Non-pigmented ciliary epithelial cell (primary cell): Measurements from ENCODE around the gene NLGN2.

ENCODE experiments used
- DNase-seq: peaks from one replicate; pipeline ENCODE4 v3.0.0-alpha.2; 2010; ENCODE audit warnings: low read depth

NLGN2 gene

GRCh38 chr17:7437950-7438614, 30.4 kb downstream of the NLGN2 start:
- no peak for DNase-seq

- no peak for DNase-seq
Measured at GRCh38 chr17:7438656-7439460, 31.2 kb downstream of the NLGN2 start.

- no peak for DNase-seq
Measured at GRCh38 chr17:7439462-7440112, 31.9 kb downstream of the NLGN2 start, which contains the start of gene FGF11. Gene FGF11, plus strand, starts transcription at chr17:7439512. Its CDS starts 109 bp downstream, at chr17:7439621.

- DNase-seq, result no peak
Measured at GRCh38 chr17:7440113-7440833, 32.6 kb downstream of the NLGN2 start.

GRCh38 chr17:7440834-7441195, 33.2 kb downstream of the NLGN2 start:
- DNase-seq, result no peak

GRCh38 chr17:7441266-7441665, 33.6 kb downstream of the NLGN2 start:
- DNase-seq, result no peak

GRCh38 chr17:7442142-7442541, 34.5 kb downstream of the NLGN2 start:
- no peak for DNase-seq

GRCh38 chr17:7443499-7444485, 36.1 kb downstream of the NLGN2 start:
- no peak for DNase-seq

- no peak for DNase-seq
Measured at GRCh38 chr17:7444682-7445618, 37.3 kb downstream of the NLGN2 start, which contains the start of gene CHRNB1. Gene CHRNB1, plus strand, starts transcription at chr17:7445061. Its CDS starts 67 bp downstream, at chr17:7445128.

GRCh38 chr17:7445619-7445968, 37.9 kb downstream of the NLGN2 start:
- DNase-seq, result no peak

GRCh38 chr17:7448461-7448860, 40.8 kb downstream of the NLGN2 start:
- no peak for DNase-seq

- DNase-seq, result no peak
Measured at GRCh38 chr17:7459961-7460545, 52.4 kb downstream of the NLGN2 start.

- DNase-seq, result no peak
Measured at GRCh38 chr17:7460850-7461660, 53.4 kb downstream of the NLGN2 start.

GRCh38 chr17:7462474-7463371, 55.1 kb downstream of the NLGN2 start:
- DNase-seq, result no peak

GRCh38 chr17:7463372-7463846, 55.8 kb downstream of the NLGN2 start:
- DNase-seq, result no peak

GRCh38 chr17:7464081-7464480, 56.4 kb downstream of the NLGN2 start:
- no peak for DNase-seq

GRCh38 chr17:7465597-7466275, 58.1 kb downstream of the NLGN2 start:
- DNase-seq, result no peak
